DND-41 (cell line): Measurements from ENCODE around the gene GPR6.

Experiments
- CTCF ChIP-seq: IDR thresholded peaks from 2 replicates; pipeline ENCODE4 v1.5.1; 2012; ENCODE audit warnings: borderline replicate concordance, low read length, moderate library complexity, mild to moderate bottlenecking; ENCODE audit not compliant: poor library complexity, severe bottlenecking; ENCODE audit errors: extremely low read depth
- EZH2 ChIP-seq: IDR thresholded peaks from 3 replicates; pipeline ENCODE4 v1.6.1; 2012; ENCODE audit warnings: borderline replicate concordance, low read depth, mild to moderate bottlenecking, moderate library complexity, low read length, inconsistent platforms; ENCODE audit not compliant: severe bottlenecking

GRCh38 chr6:109999740-110000139 lies 21.6 kb downstream of the GPR6 start:
- TF ChIP-seq CTCF (no peak), EZH2 (no peak)
